ENCODE results near the gene NRP1.
A peak's percentile ranks its signal among the peaks of the same experiment; 100 is the strongest.

NRP1 gene

DNA sequence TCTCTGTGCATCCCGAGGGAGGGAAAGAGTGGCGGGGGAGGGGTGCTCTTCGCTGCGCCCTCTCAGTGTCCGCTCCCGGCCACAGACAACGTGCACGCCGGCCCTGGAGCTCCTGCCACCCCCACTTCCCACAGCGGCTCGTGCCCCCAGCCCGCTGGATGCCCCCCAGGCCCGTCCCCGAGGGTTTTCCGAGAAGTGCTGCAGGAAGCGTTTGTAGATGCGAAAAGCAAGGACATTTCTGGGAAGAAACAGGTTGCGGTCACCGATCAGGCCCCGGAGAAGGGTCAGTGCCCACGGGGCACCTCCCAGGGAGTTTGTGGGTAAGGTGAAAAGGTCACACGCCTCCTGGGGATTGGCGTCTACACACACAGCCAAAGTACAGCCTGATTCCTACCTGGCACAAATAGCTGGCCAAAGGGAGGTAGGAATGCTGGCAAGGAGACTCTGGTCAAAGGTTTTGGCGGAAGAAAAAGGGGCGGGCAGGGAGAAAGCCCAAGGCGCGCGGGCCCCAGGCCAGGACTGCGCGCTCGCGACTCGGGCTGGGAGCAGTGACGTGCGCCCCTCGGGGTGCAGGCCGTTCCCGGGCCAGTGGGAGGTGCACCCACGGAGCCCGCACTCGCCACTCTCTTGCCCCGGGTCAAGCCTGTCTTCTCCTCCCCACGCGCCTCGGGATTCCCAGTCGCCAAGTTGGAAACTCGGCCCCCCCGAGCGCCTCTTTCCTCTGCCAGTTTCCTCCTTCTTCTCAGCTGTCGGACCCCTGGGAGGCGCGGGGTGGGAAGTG is 1.5 kb upstream of the NRP1 start:
- DNase-seq (ENCODE audit: extremely low read depth, insufficient read length): no peak
- Histone ChIP-seq H3K27me3 (replicated peaks; ENCODE audit: control insufficient read depth, insufficient read depth, low read length) (peaks cover 1% of the 10 kb centered on the region), H3K36me3 (ENCODE audit: control insufficient read depth, insufficient read depth, low read length) (no peaks in the 10 kb centered on the region), H3K4me3 (replicated peaks; ENCODE audit: low read depth, low read length) (no peak overlapping the region)
- TF ChIP-seq, protein P1, sequence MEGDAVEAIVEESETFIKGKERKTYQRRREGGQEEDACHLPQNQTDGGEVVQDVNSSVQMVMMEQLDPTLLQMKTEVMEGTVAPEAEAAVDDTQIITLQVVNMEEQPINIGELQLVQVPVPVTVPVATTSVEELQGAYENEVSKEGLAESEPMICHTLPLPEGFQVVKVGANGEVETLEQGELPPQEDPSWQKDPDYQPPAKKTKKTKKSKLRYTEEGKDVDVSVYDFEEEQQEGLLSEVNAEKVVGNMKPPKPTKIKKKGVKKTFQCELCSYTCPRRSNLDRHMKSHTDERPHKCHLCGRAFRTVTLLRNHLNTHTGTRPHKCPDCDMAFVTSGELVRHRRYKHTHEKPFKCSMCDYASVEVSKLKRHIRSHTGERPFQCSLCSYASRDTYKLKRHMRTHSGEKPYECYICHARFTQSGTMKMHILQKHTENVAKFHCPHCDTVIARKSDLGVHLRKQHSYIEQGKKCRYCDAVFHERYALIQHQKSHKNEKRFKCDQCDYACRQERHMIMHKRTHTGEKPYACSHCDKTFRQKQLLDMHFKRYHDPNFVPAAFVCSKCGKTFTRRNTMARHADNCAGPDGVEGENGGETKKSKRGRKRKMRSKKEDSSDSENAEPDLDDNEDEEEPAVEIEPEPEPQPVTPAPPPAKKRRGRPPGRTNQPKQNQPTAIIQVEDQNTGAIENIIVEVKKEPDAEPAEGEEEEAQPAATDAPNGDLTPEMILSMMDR (IDR thresholded peaks at IDR 0.05; ENCODE audit: insufficient read depth, low read length, poor library complexity, severe bottlenecking): no peak

DNA sequence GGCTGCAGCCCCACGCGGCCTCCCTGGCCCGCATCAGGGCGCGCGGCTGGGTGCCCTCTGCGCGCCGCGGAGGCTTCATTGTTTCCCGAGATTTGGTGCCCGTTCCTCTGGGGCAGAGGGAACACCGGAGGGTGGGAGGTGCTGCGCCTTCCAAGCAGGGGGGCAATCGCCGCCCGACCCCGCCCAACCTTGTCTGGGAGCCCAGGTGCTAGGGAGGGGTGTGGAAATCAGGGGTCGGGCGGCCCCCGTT is 1.0 kb upstream of the NRP1 start:
- DNase-seq (ENCODE audit: extremely low read depth, insufficient read length): no peak
- no peak overlapping the region for H3K4me3 ChIP-seq (replicated peaks; ENCODE audit: low read depth, low read length)
- H3K36me3 ChIP-seq (ENCODE audit: control insufficient read depth, insufficient read depth, low read length): no peaks in the 10 kb centered on the region
- TF ChIP-seq, protein P1 (IDR thresholded peaks at IDR 0.05; ENCODE audit: insufficient read depth, low read length, poor library complexity, severe bottlenecking): no peak
- peaks cover 1% of the 10 kb centered on the region for H3K27me3 ChIP-seq (replicated peaks; ENCODE audit: control insufficient read depth, insufficient read depth, low read length)

GRCh38 chr10:33334805-33335550 is 511 bp upstream of the NRP1 start:
- no peaks in the 10 kb centered on the region for H3K36me3 ChIP-seq (ENCODE audit: control insufficient read depth, insufficient read depth, low read length)
- peaks cover 1% of the 10 kb centered on the region for H3K27me3 ChIP-seq (replicated peaks; ENCODE audit: control insufficient read depth, insufficient read depth, low read length)
- DNase-seq (ENCODE audit: extremely low read depth, insufficient read length): peak; percentile 22
- TF ChIP-seq, protein P1 (IDR thresholded peaks at IDR 0.05; ENCODE audit: insufficient read depth, low read length, poor library complexity, severe bottlenecking): no peak
- no peak overlapping the region for H3K4me3 ChIP-seq (replicated peaks; ENCODE audit: low read depth, low read length)

- TF ChIP-seq, protein P1 (IDR thresholded peaks at IDR 0.05; ENCODE audit: insufficient read depth, low read length, poor library complexity, severe bottlenecking): no peak
- Histone ChIP-seq H3K4me3 (replicated peaks; ENCODE audit: low read depth, low read length) (no peak overlapping the region), H3K36me3 (ENCODE audit: control insufficient read depth, insufficient read depth, low read length) (no peaks in the 10 kb centered on the region), H3K27me3 (replicated peaks; ENCODE audit: control insufficient read depth, insufficient read depth, low read length) (peaks cover 1% of the 10 kb centered on the region)
- DNase-seq (ENCODE audit: extremely low read depth, insufficient read length): no peak
Observed at GRCh38 chr10:33333260-33334101, 986 bp downstream of the NRP1 start.

GRCh38 chr10:33332183-33333065 is 2.0 kb downstream of the NRP1 start:
- Histone ChIP-seq H3K4me3 (replicated peaks; ENCODE audit: low read depth, low read length) (no peak overlapping the region), H3K27me3 (replicated peaks; ENCODE audit: control insufficient read depth, insufficient read depth, low read length) (peaks cover 1% of the 10 kb centered on the region), H3K36me3 (ENCODE audit: control insufficient read depth, insufficient read depth, low read length) (no peaks in the 10 kb centered on the region)
- TF ChIP-seq, protein P1 (IDR thresholded peaks at IDR 0.05; ENCODE audit: insufficient read depth, low read length, poor library complexity, severe bottlenecking): no peak
- DNase-seq (ENCODE audit: extremely low read depth, insufficient read length): no peak

Data from GM06990 (cell line).